ENCODE data around the gene THSD7B.
"Not testable (repeated sequence)": the region's sequence is repeated elsewhere in the genome, so short reads cannot be mapped to it uniquely, and the experiment has no call there.

The THSD7B gene, protein sequence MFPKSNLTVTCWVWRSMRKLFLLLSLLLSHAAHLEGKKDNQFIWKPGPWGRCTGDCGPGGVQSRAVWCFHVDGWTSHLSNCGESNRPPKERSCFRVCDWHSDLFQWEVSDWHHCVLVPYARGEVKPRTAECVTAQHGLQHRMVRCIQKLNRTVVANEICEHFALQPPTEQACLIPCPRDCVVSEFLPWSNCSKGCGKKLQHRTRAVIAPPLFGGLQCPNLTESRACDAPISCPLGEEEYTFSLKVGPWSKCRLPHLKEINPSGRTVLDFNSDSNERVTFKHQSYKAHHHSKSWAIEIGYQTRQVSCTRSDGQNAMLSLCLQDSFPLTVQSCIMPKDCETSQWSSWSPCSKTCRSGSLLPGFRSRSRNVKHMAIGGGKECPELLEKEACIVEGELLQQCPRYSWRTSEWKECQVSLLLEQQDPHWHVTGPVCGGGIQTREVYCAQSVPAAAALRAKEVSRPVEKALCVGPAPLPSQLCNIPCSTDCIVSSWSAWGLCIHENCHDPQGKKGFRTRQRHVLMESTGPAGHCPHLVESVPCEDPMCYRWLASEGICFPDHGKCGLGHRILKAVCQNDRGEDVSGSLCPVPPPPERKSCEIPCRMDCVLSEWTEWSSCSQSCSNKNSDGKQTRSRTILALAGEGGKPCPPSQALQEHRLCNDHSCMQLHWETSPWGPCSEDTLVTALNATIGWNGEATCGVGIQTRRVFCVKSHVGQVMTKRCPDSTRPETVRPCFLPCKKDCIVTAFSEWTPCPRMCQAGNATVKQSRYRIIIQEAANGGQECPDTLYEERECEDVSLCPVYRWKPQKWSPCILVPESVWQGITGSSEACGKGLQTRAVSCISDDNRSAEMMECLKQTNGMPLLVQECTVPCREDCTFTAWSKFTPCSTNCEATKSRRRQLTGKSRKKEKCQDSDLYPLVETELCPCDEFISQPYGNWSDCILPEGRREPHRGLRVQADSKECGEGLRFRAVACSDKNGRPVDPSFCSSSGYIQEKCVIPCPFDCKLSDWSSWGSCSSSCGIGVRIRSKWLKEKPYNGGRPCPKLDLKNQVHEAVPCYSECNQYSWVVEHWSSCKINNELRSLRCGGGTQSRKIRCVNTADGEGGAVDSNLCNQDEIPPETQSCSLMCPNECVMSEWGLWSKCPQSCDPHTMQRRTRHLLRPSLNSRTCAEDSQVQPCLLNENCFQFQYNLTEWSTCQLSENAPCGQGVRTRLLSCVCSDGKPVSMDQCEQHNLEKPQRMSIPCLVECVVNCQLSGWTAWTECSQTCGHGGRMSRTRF (N-terminal part only)

DNA sequence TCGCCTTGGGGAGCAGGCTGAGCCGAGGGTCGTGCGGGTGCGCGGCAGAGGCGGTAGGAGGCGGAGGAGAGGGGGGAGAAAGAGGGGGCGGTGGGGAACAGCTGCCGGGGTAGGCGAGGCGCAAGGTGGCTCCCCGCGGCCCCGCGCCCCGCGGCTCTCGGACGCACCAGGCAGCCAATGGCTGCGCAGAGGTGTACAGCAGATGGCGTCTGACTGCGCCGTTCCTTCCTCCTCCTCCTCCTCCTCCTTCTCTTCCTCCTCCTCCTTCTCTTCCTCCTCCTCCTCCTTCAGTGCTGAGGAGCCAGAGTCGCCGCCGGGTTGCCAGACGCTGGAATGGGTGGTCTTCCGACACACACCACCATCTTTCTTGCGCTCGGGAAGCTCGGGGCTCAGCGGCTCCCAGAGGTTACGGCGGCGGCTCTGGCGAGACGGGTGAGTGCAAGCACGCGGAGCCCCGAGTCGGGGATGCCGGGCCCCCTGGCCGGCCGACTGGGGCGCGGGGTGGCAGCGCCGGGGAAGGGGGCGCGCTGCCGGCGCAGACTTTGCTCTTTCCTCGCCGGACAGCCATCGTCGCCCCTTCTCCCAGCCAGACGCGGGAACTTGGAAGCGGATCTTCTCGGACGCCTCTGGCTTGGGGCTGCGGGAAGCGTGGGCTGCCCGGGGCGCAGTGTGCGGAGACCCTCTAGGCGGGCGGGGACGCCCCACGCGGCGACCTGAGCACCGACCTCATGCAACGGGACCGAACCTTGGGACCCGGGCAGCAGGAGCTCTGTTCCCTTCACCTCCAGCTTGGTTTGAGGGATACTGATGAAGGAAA is at the start of gene THSD7B:
TSS of gene THSD7B (plus strand) at position 290 of the 817 bp plus-strand sequence. CDS start 116,634 bp downstream, outside the sequence.
- DNase-seq, result no peak

DNA sequence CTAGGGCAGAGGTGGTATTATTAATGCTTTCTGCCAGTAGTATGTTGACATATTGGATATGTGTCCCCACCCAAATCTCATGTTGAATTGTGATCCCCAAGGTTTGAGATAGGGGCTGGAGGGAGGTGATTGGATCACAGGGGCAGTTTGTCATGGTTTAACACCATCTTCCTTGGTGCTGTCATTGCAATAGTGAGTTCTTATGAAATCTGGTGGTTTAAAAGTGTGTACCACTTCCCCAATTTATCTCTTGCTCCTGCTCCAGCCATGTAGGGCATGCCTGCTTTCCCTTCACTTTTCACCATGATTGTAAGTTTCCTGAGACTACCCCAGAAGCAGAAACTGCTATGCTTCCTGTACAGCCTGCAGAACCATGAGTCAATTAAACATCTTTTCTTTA is 47.1 kb upstream of the THSD7B start:
- no peak for DNase-seq

DNA sequence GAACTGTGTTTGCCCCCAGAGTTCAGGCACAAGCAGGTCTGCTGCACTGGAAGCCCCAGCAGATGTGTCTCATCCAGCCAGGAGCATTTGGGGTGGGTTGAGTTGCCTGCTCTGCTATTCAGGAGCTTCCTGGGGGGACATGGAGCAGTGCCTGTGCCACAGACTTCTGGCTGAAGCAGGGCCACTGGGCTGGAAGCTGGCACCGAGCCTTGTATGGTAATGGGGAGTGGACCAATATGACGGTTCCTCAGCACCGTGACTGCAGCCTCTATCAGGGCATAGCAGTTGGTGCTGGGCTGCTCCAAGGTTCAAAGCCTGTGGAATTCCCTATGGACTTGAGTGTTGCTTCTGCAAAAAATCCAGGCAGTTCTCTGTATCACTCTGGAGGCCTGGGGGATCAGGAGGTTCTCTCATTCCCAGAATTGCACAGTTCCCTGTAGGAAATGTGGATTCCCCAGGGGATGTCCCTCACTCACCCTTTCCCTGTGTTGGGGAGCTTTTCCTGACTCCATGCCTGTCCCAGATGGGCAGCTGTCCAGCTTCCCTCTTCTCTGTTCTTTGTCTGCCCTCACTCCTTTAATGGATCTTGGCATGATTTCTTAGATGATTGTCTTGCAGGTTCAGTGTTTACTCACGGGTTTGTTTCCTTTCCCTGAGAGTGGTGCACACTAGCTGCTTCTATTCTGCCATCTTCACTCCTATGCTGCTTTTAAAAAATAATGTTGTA is 37.2 kb upstream of the THSD7B start:
- DNase-seq, result no peak

DNA sequence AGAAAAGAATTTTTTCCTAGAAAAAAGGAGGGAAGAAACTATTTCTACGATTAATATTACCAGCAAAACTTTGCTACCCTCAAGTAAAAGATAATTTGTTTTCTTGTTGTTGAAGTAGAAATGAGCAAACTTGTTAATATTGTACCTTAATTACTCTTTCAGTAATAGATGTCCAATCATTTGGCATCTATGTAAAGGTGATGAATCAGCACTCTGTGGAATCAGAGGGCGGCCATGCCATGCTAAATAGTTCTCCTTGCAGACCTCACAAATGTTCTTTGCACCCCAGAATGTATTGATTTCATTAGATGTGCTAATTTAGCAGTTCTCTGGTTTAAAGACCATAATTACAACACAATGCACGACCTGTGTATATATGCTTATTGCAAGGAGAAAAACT is 29.1 kb upstream of the THSD7B start:
- no peak for DNase-seq

DNA sequence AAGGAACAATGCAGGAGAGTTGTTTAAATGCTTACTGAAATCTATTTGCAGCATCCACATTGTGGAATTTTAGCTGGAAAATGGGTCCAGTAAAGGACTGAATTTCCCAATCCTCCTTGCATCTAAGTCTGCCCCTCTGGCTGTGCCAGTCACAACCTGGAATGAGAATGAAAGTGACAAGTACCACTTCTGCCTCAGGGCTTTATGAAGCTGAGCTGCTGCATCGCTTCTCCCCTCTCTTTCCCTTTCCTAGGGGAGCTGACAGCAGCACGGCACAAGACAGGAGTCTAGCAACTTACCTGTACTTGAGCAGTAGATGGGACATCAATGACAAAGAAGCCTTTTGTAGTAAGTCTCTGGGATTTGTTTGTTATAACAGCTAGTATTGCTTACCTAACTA is 27.3 kb upstream of the THSD7B start:
- DNase-seq, result no peak

DNA sequence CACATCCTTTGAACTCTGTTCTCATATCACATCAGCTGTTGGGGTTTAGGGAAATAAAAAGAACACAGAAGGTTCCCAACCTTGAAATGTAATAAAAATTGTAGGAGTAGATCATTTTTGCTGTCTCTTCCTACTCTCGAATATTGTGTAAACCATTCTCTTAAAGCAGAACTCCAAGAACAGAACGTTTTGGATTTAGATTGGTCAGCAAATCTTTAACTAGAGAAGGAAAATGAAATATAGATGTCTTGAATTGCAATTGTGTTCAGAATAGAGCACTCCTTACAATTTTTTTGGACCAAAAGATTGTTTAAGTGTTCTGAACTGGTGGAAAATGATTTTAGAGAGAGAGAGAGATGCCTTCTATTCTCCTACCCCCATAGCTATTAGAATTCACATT is 23.9 kb upstream of the THSD7B start:
- DNase-seq, result no peak

DNA sequence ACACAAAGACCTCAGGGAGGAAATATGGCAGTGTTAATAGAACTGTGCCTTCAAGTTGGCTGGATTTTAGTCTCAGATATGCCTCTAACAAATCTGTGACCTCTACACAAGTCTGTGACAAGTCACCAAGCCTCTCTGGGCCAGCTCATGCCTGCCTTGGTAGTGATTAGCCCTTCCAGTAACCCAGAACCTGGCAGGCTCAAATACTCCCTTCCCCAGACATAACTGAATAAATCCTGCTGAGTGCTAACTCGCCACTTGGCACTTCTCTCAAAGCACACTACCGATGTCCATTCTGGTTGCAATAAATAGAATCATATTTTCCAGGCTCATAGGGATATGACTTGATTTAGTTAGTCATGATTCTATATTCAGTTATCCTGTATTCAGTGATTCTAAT is 15.3 kb upstream of the THSD7B start:
- no peak for DNase-seq

DNA sequence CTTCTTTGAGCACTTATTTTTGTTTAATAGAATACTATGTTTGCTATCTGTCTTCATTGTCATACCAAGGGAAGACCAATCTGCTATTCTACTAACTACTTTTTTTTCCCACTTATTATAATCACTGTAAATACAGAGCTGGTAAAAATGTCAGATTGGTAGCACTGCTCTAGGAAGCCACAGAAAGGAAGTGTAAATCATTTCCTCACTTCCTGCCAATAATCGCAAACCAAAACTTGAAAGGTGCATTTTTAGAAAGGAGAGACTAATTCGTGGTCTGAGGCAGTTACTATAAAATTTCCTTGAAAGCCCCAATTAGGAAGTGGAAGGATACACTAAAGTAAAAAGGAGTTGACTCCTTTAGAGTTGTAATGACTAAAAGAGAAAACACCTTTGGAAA is 13.9 kb upstream of the THSD7B start:
- no peak for DNase-seq

DNA sequence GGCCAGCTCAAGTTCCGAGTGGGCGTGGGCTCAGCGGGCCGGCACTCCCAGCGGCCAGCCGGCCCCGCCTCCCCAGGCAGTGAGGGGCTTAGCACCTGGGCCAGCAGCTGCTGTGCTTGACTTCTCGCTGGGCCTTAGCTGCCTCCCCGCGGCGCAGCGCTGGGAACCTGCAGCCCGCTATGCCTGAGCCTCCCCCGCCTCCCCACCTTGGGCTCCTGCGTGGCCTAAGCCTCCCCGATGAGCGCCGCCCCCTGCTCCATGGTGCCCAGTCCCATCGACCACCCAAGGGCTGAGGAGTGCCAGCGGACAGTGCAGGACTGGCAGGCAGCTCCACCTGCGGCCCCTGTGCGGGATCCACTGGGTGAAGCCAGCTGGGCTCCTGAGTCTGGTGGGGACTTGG is 6.8 kb upstream of the THSD7B start:
- DNase-seq, result not testable (repeated sequence)

DNA sequence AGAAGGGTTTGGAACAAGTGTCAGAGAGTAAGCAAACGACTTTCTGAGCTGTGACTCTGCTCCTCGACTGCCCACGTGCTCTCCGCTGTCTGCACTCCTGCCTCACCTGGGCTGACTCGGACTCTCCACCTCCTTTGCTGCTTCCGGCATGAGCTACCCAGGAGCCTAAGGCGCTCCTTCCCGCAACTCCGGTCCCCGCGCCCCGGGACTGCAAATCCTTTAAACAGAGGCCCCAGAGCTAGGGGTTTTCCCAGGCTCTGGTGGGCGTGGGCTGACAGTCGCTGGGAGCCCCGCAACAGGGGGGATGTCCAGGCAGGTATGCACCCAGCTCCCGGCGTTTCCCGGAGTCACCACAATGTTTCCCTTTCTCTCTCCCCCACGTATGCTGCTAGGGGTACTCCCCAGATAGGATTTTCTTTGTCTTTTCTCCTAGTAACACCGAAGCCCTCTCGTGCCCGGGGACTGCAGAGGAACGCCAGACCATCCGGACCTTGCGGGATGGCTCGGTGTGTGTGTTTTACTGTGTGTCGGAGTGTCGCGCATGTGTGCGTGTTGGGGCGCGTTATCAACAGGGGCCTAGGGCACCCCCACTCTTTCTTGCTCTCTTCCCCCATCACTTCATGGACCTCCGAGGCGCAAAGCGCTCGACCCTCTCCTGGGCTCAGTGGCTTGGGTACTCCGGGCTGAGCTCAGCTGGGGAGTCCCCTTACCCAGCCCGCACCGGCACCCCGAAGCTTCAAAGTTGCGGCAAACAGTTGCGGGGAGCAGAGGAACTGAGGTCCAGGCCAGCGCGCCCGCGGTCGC is 691 bp upstream of the THSD7B start:
- DNase-seq, result no peak

DNA sequence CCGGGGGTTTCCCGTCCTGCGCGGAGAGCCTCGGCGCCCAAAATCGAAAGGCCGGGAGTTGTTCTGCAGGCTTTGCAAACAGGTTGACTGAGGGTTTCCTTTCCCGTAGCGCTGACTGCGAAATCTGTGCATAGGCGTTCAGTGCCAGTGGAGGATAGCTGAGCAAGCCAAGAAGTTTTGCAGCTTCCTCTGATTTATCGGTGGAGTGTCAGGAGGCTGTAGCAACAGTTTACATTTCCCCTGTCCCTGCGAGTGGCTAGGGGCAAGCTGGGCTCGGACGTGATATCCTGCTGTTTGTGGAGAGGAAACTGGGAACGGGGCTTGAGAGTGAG is 694 bp downstream of the THSD7B start:
- no peak for DNase-seq

DNA sequence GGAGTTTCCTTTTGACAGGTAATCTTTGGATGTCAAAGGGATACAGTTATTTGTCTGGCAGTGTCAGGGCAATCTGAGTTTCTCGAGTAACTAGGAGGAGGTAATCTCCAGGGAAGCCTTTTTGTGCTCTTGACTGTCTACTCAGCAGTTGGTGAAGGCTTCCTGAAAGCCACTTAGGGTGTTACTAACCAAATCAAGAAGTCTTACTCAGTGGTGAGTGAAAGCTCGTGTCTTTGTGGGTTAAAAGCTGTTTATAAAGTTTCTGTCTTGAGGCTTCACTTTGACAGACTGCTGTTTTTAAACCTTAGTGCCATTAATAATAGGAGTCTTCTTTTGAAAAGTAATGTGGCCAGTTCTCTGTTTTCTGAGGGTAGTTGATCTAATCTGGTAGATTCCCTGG is 1.7 kb downstream of the THSD7B start:
- DNase-seq, result no peak

DNA sequence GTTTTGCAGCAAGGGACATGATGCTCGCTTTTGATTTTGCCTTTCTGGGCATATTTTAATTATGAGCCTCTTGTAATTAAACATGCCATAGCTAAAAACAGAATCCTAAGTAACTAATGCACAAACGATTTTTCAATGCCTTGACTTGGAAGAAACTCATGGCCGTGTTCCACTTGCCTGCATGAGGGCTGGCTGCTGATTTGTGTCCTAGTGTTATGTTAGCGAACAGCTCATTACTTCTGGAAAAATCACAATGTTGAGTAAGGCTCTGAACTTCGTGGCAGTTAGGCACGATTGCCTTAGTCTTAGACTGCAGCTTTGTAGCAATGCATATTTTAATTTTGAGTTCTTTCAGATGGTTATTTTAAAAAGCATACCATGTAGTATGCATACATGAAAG is 4.5 kb downstream of the THSD7B start:
- DNase-seq, result no peak

DNA sequence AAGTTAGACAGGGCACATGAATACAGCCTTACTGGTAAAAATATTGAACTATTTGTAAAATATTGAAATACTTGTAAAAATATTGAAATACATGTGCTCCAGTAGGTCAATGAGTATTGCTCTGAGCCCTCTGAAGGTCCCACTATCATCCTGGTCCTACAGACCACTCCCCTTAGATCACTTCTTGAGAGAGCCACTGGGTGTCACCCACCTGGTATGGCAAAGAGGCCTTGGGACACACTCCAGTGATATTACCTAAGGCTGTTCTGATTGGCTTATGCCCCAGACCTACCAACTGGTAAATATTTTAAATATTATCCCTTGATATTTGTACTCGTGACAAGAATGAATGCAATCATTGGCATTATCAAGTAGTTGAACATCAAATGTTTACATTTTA is 5.0 kb downstream of the THSD7B start:
- DNase-seq, result no peak

DNA sequence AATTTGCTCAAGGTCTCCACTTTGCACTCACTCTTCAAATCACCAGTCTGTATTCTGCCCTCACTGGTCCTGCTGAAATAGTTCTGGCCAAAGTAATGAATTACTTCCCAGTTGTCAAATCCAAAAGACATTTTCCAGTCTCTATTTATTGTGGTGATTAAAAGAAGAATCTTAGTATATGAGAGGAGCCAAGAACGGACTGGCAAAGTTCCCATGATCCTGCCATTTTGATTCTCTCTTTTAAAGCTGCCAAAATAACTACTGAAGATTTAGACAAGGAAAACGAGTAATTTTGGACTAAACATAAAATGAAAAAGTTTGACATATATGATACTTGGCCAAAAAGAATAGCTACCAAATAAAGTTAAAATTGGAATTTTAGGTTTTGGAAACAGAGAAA is 12.0 kb downstream of the THSD7B start:
- no peak for DNase-seq

DNA sequence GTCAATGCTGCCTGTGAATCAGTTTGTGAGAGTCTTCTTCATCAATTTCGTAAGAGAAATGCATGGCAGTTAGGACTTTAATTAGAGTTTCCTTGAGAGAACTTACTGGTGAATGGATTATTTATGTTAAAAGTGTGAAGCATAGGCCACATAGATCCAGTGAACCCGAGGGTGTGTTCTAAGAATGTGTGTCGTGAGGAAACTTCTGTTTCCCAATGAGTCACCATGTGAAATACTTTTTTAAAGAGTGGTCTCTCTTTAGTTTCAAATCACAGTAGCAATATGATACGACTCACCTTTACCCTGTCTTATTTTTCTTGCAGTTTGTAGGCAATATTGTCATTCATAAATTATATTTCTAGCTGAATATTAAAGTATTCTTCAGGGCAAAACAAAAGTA is 18.5 kb downstream of the THSD7B start:
- DNase-seq, result no peak

DNA sequence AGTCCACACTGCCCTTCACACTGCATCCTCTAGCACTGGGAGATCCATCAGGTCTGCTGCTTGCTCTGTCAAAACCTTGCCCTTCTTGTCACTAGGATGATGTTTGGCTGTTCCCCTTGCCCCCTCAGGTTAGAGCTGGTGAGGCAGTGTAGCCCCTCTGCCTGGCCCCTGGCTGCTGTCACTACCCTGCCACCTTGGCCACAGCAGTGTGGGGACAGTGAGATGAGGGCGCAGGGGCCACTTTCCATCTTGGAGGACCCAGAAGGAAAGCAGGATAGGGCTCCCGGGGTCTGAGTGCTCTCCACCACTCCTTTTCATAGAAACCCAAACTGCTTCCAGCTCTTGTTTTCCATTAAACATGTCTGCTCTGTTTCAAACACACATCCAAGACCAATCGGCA is 19.9 kb downstream of the THSD7B start:
- DNase-seq, result no peak

DNA sequence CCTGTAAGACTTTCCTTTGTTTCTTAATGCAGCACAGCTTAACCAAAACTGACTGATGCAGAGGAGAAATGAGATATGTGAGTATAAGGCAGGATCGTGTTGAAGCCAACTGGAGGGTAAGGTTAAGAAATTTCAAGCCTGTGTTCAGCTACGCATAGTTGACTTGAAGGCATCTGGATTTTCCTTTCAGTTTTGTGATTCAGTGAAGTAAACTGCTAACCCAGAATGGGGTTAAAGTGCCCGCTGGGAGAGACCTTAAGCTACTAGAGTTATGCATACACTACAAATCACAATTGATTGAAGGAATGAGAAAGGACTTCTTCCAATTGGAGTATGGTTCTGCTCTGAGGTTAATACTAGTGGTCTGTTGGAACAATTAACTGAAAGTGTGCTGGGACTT is 22.6 kb downstream of the THSD7B start:
- DNase-seq, result no peak

DNA sequence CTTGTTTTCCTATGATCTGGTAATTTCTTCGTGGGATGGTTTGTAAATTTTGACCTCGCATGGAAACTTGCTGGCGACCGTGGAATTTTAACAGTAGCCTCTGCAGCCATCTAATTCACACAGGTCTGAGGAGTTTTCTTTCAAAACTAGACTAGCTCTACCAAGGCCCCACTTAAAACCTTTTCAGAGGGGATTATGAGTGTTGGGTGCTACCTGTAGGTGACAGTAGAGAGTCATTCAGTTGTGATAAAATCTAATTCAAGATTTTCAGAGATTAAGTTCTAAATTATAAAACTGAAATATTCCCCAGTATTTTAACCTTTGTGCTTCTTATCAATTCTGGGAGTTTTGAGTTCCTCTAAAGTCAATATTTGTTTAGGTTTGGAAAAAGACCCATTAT is 31.0 kb downstream of the THSD7B start:
- DNase-seq, result no peak

DNA sequence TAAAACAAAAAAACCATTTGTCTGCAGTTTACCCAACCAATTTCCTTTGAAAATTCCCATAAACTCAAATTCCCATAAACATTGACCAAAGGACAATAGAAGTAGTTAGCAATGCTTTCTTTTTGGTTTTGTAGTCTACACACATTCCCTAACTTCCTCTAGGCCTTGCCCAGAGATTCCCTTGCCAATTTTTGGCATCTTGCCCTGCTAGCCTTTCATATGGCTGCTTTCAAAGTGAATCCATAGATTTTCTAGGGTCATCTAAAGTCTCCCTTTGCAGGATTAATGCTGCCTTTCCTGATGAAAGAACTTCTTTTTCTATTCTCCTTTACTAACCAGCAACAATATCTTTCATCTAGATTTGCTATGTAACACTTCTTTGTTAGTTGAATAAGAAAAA is 33.4 kb downstream of the THSD7B start:
- no peak for DNase-seq

DNA sequence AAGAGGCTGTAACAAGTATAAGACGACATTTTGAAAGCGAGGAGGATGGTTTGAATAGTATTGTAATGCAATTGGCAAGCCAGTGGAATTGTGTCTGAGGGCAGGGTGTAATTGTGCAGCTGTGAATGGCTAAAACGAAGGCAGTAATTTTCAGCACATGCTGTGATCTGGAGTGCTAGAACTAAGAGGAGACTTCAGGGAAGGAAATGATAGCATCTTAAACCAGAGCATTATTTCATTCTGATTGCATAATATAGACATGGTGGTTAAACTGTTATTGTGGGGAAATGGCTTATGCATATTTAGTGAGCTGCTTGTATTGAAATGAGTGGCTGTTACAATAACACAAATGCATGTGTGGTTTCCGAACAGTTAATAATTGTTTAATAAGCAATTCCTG is 36.3 kb downstream of the THSD7B start:
- DNase-seq, result no peak

All from activated T-cell treated with anti-CD3 and anti-CD28 coated beads, Interleukin-2, amount 50 U/mL, for 48 hours (primary cell).